ENCODE results near the gene HYAL3. TPM values are rescaled to one million over a fixed set of nuclear protein-coding genes. Genes with fewer than 3 reads are reported as not detected.

HYAL3 gene
- total RNA-seq, 2 experiments from 2014 or later, result 2.7 to 3.5 TPM

DNA sequence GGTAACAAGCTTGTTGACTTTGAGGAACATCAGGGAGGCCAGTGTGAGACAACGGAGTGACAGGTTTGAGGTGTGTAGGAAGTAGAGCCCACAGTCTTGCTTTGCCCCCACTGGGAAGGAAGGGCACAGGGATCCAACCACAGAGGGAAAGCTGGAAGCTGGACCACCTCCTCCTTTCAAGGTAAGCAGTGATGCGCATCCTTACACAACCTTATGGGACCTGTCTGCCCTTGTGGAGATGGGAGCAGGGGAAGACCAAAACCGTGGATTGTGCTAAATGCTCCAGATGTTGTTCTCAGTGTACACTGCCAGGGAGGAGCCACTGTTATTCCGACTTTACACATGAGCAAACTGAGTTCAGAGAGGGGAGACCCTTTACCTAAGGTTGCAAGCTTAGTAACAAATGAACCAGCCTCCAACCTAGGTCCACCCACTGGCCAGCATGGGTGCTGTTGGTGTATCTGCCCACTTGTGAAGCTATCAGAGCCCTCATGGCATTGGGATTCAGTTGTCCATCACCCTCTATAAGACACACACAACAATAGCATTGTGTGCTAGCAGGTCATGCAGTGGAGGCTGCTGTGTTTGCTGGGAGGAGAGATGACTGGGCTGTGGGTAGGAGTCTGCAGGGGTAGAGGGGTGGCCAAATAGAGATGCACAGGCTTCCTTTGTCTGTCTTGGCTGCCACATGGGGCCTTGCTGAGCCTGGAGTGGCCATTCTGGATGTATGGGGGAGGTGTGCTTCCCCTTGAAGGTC lies 20.9 kb downstream of the HYAL3 start:
- Histone ChIP-seq H3K4me1 (ENCODE audit: insufficient read depth, low read length, poor library complexity, severe bottlenecking) (peaks cover 1% of the 10 kb centered on the region), H2AFZ (ENCODE audit: low read length) (no peak overlapping the region), H3K79me2 (ENCODE audit: insufficient read depth, low read depth, low read length) (no peaks in the 10 kb centered on the region), H3K27ac (ENCODE audit: low read depth, low read length, poor library complexity, severe bottlenecking) (no peak overlapping the region), H3K36me3 (ENCODE audit: insufficient read depth, low read length) (no peaks in the 10 kb centered on the region), H3K9me3 (ENCODE audit: low read length) (no peaks in the 10 kb centered on the region), H3K9me2 (ENCODE audit: insufficient read depth, low read length) (no peaks in the 10 kb centered on the region), H3K4me2 (ENCODE audit: low read length) (no peak overlapping the region), H4K20me1 (ENCODE audit: insufficient read depth, low read length) (no peaks in the 10 kb centered on the region), H3K4me3 (ENCODE audit: low read depth, low read length, poor library complexity, severe bottlenecking) (no peak overlapping the region)
- no peak for DNase-seq (ENCODE audit: low spot score)
- TF ChIP-seq, protein P1, sequence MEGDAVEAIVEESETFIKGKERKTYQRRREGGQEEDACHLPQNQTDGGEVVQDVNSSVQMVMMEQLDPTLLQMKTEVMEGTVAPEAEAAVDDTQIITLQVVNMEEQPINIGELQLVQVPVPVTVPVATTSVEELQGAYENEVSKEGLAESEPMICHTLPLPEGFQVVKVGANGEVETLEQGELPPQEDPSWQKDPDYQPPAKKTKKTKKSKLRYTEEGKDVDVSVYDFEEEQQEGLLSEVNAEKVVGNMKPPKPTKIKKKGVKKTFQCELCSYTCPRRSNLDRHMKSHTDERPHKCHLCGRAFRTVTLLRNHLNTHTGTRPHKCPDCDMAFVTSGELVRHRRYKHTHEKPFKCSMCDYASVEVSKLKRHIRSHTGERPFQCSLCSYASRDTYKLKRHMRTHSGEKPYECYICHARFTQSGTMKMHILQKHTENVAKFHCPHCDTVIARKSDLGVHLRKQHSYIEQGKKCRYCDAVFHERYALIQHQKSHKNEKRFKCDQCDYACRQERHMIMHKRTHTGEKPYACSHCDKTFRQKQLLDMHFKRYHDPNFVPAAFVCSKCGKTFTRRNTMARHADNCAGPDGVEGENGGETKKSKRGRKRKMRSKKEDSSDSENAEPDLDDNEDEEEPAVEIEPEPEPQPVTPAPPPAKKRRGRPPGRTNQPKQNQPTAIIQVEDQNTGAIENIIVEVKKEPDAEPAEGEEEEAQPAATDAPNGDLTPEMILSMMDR (conservative IDR thresholded peaks at IDR 0.05; ENCODE audit: low read length), result no peak
- no peak for TF ChIP-seq EZH2phosphoT487 (IDR thresholded peaks at IDR 0.05; ENCODE audit: borderline replicate concordance, low read depth, low read length)
- CTCF ChIA-PET (ENCODE audit: unreplicated experiment), result no interaction called here
- no TSS peak for BruUV-seq (replicated peaks)
- intact Hi-C loops (cut with micrococcal nuclease; ENCODE audit: unreplicated experiment), result no loop called here
- POLR2A ChIA-PET, result interaction anchor here (0.9 to 1.2 kb wide), 2 partner anchors 13 to 17 kb away, joined by 3 to 5 read pairs; no protein-coding TSS in a partner anchor

DNA sequence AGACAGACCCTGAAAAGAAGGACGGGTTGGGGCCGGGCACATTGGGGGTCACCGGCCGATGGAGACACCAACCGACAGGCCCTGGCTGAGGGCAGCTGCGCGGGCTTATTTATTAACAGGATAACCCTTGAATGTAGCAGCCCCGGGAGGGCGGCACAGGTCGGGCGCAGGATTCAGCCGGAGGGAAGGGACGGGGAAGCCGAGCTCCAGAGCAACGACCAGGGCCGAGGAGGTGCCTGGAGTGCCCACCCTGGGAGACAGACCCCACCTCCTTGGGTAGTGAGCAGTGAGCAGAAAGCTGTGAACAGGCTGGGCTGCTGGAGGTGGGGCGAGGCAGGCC lies 22.5 kb downstream of the HYAL3 start:
- ChIA-PET CTCF (ENCODE audit: unreplicated experiment) (no interaction called here), POLR2A (no interaction called here)
- no peak for DNase-seq (ENCODE audit: low spot score)
- Histone ChIP-seq H2AFZ (ENCODE audit: low read length) (no peak overlapping the region), H3K9me3 (ENCODE audit: low read length) (no peaks in the 10 kb centered on the region), H3K4me3 (ENCODE audit: low read depth, low read length, poor library complexity, severe bottlenecking) (no peak overlapping the region), H3K4me1 (ENCODE audit: insufficient read depth, low read length, poor library complexity, severe bottlenecking) (peaks cover 5% of the 10 kb centered on the region), H3K27ac (ENCODE audit: low read depth, low read length, poor library complexity, severe bottlenecking) (no peak overlapping the region), H3K4me2 (ENCODE audit: low read length) (no peak overlapping the region), H3K36me3 (ENCODE audit: insufficient read depth, low read length) (no peaks in the 10 kb centered on the region), H3K9me2 (ENCODE audit: insufficient read depth, low read length) (no peaks in the 10 kb centered on the region), H4K20me1 (ENCODE audit: insufficient read depth, low read length) (no peaks in the 10 kb centered on the region), H3K79me2 (ENCODE audit: insufficient read depth, low read depth, low read length) (no peaks in the 10 kb centered on the region)
- no TSS peak for BruUV-seq (replicated peaks)
- no peak for TF ChIP-seq EZH2phosphoT487 (IDR thresholded peaks at IDR 0.05; ENCODE audit: borderline replicate concordance, low read depth, low read length)
- TF ChIP-seq, protein P1 (conservative IDR thresholded peaks at IDR 0.05; ENCODE audit: low read length), result no peak
- intact Hi-C loops (cut with micrococcal nuclease; ENCODE audit: unreplicated experiment), result no loop called here

DNA sequence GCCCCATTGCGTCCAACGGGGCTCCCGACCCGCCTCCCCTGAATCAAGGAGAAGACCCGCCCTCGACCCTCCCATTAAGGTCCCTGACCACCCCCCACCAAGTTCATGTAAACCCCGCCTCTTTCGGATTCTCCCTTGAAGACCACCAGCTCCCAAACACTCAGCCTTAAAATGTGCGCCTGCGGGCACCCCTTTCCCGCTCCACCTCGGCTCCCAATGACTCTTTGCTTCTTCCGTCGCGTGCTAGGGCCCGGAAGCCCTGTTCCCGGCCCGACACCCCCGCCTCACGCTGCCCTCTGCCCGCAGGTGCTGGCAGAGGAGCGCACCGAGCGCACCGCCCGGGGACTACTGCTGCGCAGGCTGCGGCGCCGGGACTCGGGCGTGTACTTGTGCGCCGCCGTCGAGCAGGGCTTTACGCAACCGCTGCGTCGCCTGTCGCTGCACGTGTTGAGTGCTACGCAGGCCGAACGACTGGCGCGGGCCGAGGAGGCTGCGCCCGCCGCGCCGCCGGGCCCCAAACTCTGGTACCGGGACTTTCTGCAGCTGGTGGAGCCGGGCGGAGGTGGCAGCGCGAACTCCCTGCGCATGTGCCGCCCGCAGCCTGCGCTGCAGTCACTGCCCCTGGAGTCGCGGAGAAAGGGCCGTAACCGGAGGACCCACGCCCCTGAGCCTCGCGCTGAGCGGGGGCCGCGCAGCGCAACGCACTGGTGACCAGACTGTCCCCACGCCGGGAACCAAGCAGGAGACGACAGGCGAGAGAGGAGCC lies 23.0 kb downstream of the HYAL3 start:
- H3K4me3 ChIP-seq (ENCODE audit: low read depth, low read length, poor library complexity, severe bottlenecking), result no peak overlapping the region
- peaks cover 5% of the 10 kb centered on the region for H3K4me1 ChIP-seq (ENCODE audit: insufficient read depth, low read length, poor library complexity, severe bottlenecking)
- H3K36me3 ChIP-seq (ENCODE audit: insufficient read depth, low read length), result no peaks in the 10 kb centered on the region
- H4K20me1 ChIP-seq (ENCODE audit: insufficient read depth, low read length), result no peaks in the 10 kb centered on the region
- H3K4me2 ChIP-seq (ENCODE audit: low read length), result no peak overlapping the region
- no peak overlapping the region for H2AFZ ChIP-seq (ENCODE audit: low read length)
- POLR2A ChIA-PET, result no interaction called here
- no peak for TF ChIP-seq EZH2phosphoT487 (IDR thresholded peaks at IDR 0.05; ENCODE audit: borderline replicate concordance, low read depth, low read length)
- TF ChIP-seq, protein P1 (conservative IDR thresholded peaks at IDR 0.05; ENCODE audit: low read length), result no peak
- H3K9me3 ChIP-seq (ENCODE audit: low read length), result no peaks in the 10 kb centered on the region
- intact Hi-C loops (cut with micrococcal nuclease; ENCODE audit: unreplicated experiment), result no loop called here
- CTCF ChIA-PET (ENCODE audit: unreplicated experiment), result no interaction called here
- H3K79me2 ChIP-seq (ENCODE audit: insufficient read depth, low read depth, low read length), result no peaks in the 10 kb centered on the region
- no TSS peak for BruUV-seq (replicated peaks)
- H3K27ac ChIP-seq (ENCODE audit: low read depth, low read length, poor library complexity, severe bottlenecking), result no peak overlapping the region
- no peak for DNase-seq (ENCODE audit: low spot score)
- H3K9me2 ChIP-seq (ENCODE audit: insufficient read depth, low read length), result no peaks in the 10 kb centered on the region
